GM18517 (cell line): ENCODE data around the gene ASCC3.

ENCODE experiments used
- ATAC-seq: cut with Tn5 transposase; IDR thresholded peaks from one replicate; pipeline ENCODE4 v1.9.1; 2021; ENCODE audit warnings: mild to moderate bottlenecking, moderate library complexity; ENCODE audit not compliant: unreplicated experiment

ASCC3 gene

DNA sequence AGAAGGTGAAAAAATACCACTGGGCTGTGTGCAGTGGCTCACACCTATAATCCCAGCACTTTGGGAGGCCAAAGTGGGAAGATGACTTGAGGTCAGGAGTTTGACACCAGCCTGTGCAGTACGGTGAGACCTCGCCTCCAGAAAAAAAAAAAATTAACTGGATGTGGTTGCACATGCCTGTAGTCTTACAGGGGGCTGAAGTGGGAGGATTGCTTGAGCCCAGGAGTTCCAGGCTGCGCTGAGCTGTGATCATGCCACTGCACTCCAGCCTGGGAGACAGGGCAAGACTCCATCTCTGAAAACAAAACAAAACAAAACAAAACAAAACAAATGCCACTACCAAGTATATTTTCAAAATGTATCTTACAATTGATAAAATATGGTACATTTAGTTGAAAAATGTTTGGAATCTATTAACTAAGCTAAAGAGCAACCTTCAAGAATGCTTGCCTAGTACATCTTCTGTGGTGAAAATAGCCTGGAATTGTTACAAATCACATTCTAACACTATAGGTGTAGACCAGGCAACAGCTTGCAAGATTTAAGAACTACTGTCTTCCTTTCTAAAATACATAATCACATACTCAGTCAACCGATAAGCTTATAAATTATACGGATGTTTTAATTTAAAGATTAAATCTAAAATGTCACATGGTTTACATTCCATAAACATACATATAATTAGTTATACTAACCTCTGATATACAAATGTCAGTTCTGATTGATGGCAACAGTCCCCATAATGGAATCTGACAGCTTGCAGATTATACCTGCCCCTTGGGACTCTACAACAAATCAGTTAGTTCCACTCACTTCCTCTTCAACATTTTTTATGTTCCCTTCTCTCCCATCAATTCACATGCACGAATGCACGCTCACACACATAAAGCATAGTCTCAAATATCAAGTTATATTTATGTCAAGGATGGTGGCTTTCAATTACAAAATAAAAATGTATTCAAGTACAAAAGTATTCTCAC is 150.8 kb downstream of the ASCC3 start:
- ATAC-seq: no peak

DNA sequence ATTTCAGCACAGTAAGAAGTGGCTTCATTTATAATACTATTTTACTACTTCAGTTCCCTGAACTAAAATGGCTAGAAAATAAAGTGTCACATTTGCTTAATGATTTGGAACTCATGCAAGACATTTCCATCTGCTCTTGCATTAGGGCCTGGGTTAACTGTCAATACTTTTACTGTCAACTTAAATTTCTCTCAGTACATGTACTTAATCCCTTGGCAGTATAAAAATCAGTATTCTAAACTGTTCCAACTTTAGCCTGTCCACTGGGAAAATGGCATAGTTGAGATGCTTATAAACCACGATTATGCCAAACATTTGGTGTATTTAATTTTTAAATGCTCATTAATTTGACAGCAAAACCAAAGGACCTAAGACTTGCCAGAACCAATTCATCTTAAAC is 154.5 kb downstream of the ASCC3 start:
- no peak for ATAC-seq

DNA sequence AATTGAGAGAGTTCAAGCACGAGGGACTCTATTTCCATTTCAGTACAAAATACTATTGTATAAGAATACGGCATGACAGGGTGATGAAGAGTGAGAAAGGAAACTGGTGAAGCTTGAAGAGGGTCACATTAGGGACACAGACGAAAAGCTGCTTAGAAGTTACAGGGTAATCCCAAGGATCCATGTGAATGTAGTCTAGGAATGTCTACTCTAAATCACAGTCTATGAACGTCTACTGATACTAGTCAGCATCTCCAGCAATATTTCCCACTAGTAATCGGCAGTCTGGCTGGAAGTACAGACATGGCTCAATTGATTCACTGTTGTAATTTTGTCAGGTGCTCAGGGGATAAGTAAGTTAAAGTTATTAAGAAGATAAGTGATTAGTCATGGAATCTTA is 156.4 kb downstream of the ASCC3 start:
- ATAC-seq: no peak

GRCh38 chr6:100724222-100724621 is 156.9 kb downstream of the ASCC3 start:
- ATAC-seq: no peak

DNA sequence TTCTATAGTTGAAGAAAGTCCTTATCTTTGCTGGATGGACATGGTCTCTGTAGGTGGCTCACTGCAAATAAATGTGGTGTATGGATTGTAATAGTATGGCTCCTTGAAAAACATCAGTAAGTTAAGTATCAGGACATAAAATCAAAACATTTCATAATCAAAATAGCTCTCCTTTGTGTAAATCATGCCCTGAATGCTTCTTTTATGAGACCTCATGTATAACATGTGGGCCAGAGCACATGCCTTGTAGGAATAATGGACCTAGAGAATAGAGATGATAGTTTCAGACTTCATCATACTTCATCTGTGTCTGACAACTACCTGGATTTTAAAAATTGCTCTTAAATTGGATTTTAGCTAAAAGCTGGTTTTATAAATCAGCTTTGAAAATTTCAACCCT is 159.9 kb downstream of the ASCC3 start:
- no peak for ATAC-seq

GRCh38 chr6:100719883-100720682 is 161.0 kb downstream of the ASCC3 start:
- peak; percentile 66 for ATAC-seq

- no peak for ATAC-seq
Observed at GRCh38 chr6:100712997-100713396, 168.1 kb downstream of the ASCC3 start.

GRCh38 chr6:100706491-100706890 is 174.6 kb downstream of the ASCC3 start:
- ATAC-seq: no peak

DNA sequence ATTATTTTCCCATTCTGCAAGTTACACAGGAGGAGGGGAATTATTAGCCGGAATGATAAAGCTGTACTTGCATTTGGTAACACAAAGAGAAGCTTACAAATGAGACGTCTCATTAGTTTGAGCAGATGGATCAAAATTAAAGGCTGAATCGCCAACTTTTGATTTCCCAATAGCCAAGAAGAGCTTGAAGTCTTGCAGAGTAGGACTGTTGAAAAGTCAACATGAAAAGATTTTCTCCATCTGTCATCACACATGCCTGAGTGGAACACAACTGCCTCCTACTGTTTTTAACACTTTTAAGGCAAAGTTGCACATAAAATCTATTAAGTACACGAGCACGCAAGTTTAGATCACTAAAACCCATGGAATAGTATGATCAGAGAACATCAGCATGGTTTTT is 176.2 kb downstream of the ASCC3 start:
- ATAC-seq: no peak

- ATAC-seq: no peak
Observed at GRCh38 chr6:100701728-100702127, 179.4 kb downstream of the ASCC3 start.

- ATAC-seq: no peak
Observed at GRCh38 chr6:100700009-100700408, 181.1 kb downstream of the ASCC3 start.

DNA sequence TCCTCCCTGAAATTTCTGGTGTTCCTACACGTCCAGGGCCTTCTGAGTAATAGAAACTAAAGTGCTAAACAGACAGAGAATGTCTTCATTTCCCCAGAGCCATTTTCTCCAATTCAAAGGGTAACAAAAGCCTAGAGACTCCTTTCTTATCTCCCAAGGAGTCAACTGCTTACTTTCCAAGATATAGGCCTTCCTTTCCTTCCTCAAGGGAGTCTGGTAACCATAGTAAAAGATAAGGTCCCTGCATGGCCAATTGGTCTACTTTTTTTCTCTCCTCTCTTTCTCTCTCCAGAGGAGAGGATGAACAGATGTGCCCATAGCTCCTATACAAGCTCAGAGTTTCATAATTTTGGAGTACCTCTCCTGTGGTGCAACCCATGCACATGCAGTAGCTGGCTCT is 185.7 kb downstream of the ASCC3 start:
- ATAC-seq: no peak

DNA sequence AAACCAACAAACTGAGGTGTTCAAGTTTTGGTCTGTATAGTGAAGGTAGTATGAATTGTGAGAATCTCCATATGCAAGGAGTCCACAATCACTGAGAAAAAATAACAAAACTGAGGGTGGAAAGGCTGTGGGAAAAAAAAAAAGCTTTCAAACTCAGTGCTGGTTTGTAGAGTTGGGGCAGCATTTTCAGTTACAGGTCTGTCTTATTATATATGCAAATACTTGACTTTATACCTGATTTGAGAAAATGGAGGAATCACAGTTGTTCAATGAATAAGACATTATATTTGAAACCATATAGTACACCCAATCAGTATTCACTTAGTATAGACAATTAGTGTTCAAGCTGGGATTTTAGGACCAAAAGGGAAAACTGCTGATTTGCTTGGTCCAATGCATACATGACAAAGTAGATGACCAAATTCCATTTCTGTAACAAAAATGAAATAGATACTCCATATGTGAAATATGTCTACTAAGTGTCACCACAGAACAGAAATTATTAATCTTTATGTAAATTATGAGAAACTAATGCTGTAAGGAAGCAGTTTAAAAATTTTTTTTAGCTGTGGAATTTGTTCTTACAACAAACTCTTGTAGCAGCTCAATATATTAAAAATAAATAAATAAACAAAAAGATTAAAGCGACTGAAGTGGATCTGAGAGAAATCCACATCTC is 187.7 kb downstream of the ASCC3 start:
- no peak for ATAC-seq

GRCh38 chr6:100691972-100692371 is 189.2 kb downstream of the ASCC3 start:
- ATAC-seq: no peak

DNA sequence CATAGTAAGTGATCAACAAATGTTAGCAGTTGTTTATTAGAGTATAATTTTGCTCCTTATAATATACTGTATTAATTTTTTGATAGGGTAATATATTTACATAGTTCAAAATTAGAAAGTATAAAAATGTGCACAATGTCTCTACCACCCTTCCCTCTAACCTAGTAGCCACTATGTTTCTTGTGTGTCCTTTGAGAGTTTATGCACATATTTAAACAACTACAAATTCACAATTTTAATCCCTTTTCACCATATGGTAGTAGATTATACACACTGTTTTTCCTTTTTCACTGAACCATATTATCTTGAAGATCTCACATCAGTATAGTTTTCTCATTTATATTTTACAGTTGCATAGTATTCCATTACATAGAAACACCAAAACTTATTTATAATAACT is 194.9 kb downstream of the ASCC3 start:
- ATAC-seq: no peak

DNA sequence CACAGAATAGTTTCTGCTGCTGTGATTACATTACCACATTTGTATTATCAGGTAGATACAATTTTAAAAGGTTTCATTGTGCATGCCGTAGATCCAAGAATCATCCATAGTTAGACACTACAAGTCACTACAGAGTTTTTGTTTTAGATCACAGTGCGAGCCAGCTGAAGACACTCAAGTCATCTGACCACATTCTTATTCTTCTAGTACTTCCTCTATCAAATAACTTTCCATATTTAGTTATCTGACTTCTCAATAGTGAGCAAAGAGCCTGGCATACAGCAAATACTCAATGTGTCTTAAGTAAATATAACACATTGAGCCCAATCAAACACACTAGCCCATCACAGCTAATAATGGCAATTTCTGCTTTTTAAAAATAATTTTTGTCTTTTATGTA is 195.4 kb downstream of the ASCC3 start:
- no peak for ATAC-seq

GRCh38 chr6:100680163-100680562 is 201.0 kb downstream of the ASCC3 start:
- no peak for ATAC-seq

- no peak for ATAC-seq
Observed at GRCh38 chr6:100678027-100678426, 203.1 kb downstream of the ASCC3 start.

DNA sequence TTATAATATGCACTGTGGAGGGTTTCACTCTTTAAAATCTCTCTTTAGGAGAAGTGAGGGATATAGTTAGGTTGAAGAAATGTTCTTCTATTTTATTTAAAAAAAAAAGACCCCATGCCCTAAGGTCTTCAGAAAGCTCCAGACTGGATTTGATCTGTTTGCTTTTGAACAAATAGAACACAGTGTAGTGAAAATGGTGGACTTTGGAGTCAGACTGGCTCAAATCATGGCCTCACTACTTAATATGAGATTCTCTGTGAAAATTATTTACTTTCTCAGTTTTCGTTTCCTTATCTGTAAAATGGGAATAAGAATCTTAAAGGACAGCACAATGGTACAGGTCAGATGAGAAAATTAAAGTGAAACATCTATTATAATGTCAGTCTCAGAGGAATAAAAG is 203.9 kb downstream of the ASCC3 start:
- no peak for ATAC-seq

GRCh38 chr6:100673641-100674040 is 207.5 kb downstream of the ASCC3 start:
- no peak for ATAC-seq

- ATAC-seq: no peak
Observed at GRCh38 chr6:100671740-100672139, 209.4 kb downstream of the ASCC3 start.
